Left colon (tissue), 2 donors: Measurements from ENCODE around the gene DZANK1. TPM values are rescaled to one million over a fixed set of nuclear protein-coding genes. Genes with fewer than 3 reads are reported as not detected.

Experiments
- microRNA-seq, 2 donors: library from miRNA; unstranded; fragments of <30 nt; microRNA quantifications; one replicate each; pipeline versions ENCODE4 v1.1.0 to v1.2.0, GENCODE V29; 2020
- total RNA-seq, 2 donors: library from RNA; stranded (reverse); fragmentation: NEBNext Ultra II Directional; extraction: Animal tissue kit (Norgen Biotek cat#: 25700); gene quantifications; one replicate each; pipeline ENCODE4 v1.2.1, GENCODE V29; 2021
- donor health status: DM: no; HTN: no; CAD: no.
- donor health status: DM: yes; HTN: yes; CAD: no.

The DZANK1 gene
- total RNA-seq, 2 donors from 2014 or later, result 1.6 to 1.8 TPM

Small RNA genes lying within 50 kb of the gene (microRNA-seq; reads per million reads assigned to microRNA genes)
- 0 to 0.53 reads per million in 2 donors for gene MIR3192

Other genes with a start within 250 kb of the DZANK1 start
- 1 to 10 TPM; 6.2 to 9.3 TPM for gene ZNF133, start 178.5 kb downstream of the DZANK1 start, total RNA-seq
- gene POLR3F, start 360 bp upstream of the DZANK1 start, total RNA-seq, result 1 to 10 TPM; 4.5 to 4.7 TPM
- gene RBBP9, start 30.2 kb upstream of the DZANK1 start, total RNA-seq, result 10 to 100 TPM; 10.4 to 12.6 TPM
- 10 to 100 TPM; 54.1 to 55.5 TPM for gene SEC23B, start 40.9 kb upstream of the DZANK1 start, total RNA-seq
- gene SMIM26, start 100.4 kb upstream of the DZANK1 start, total RNA-seq, result 10 to 100 TPM; 63.0 to 63.3 TPM
- gene DTD1, start 121.0 kb upstream of the DZANK1 start, total RNA-seq, result 10 to 100 TPM; 17.1 to 20.8 TPM